Measurements from ENCODE around the gene GSTO2. TPM values are rescaled to one million over a fixed set of nuclear protein-coding genes. Genes with fewer than 3 reads are reported as not detected.

GSTO2 gene
- total RNA-seq, 2 experiments from 2014 or later, result 1.8 to 2.7 TPM

DNA sequence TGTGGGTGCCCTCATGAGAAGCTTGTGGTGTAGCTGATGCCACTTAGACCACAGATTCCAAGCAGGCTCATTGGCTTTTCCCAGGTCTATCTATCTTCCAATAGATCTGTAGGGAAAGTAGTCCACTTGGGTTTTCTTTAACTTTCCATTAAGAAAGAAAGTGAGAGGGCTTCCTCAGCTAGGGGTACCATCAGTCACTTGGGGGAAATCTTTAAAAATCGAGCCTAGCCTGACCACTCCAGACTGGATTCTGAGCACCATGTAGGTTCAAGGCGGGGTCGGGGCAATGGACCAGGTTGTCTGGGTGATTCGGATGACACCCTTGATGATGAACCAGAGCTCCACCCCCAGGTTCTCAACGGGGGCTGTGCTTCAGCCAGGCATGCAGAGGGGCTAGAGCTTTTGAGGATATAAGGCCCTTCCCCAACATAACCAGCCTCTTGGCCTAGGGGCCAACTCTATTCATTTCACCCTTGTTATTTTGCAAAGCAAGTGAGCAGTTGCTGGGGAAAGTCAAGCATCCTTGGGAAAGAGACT lies 42.3 kb downstream of the GSTO2 start:
- intact Hi-C loops (cut with micrococcal nuclease), result no loop called here
- TF ChIP-seq, protein P1, sequence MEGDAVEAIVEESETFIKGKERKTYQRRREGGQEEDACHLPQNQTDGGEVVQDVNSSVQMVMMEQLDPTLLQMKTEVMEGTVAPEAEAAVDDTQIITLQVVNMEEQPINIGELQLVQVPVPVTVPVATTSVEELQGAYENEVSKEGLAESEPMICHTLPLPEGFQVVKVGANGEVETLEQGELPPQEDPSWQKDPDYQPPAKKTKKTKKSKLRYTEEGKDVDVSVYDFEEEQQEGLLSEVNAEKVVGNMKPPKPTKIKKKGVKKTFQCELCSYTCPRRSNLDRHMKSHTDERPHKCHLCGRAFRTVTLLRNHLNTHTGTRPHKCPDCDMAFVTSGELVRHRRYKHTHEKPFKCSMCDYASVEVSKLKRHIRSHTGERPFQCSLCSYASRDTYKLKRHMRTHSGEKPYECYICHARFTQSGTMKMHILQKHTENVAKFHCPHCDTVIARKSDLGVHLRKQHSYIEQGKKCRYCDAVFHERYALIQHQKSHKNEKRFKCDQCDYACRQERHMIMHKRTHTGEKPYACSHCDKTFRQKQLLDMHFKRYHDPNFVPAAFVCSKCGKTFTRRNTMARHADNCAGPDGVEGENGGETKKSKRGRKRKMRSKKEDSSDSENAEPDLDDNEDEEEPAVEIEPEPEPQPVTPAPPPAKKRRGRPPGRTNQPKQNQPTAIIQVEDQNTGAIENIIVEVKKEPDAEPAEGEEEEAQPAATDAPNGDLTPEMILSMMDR (IDR thresholded peaks at IDR 0.05), result no peak
- peaks cover 37% of the 10 kb centered on the region for H3K36me3 Mint-ChIP-seq (ENCODE audit: low read depth)
- POLR2A ChIA-PET, result interaction anchor here (0.9 to 4.0 kb wide), 3 partner anchors 11 to 40 kb away, joined by 3 to 21 read pairs (median 5); no protein-coding TSS in a partner anchor
- CTCF ChIA-PET, result interaction anchor here (0.7 to 2.6 kb wide), 8 partner anchors 8 to 43 kb away, joined by 3 to 16 read pairs (median 4); partner anchors contain the start of gene CFAP58
- H3K4me1 Mint-ChIP-seq (ENCODE audit: low read depth), result peaks cover 42% of the 10 kb centered on the region
- no peak overlapping the region for H3K27ac Mint-ChIP-seq
- H3K9me3 Mint-ChIP-seq, result no peaks in the 10 kb centered on the region
- DNase-seq (no peak), ATAC-seq (no peak)
- no peak overlapping the region for H3K4me3 Mint-ChIP-seq
- peaks cover 2% of the 10 kb centered on the region for H3K27me3 Mint-ChIP-seq

DNA sequence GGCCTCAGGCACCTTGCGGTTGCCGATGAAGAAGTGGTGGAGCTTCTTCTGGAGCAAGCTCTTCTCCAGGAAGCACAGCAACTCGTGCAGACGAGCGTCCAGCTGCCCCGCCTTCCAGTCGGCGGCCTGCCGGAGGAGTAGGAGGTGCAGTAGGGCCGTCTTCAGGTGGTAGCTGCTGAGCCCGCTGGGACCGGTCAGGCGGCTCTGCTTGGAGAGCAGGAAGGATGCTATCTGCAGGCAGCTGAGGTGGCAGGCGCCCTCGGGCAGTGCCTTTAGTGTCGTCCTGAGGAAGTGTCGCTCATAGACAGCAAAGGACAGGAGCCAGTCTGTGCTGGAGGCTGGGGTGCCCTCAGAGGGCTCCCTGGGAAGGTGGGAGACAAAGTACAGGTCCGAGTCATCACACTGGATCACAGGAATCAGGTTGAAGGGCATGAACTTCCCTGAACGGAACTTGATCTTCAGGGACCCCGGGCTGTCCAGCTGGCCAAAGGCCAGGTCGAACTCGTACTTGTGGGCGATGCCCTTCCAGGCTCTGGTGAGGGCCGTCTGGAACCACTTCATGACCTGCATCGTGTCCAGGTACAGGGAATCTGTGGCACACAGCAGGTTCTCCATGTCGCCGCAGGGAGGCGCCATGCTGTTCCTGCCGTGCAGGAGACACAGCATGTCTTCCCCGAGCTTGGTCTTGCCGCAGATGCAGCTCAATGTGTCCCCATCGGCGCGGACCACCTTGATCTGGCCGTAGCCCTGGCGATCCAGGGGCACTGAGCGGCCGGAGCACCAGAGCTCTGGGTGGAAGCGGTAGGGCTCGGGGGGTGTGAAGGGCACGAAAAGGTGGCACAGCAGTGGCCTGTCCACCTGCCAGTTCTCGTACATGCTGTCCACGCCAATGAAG lies 45.9 kb downstream of the GSTO2 start:
- no peak overlapping the region for H3K27ac Mint-ChIP-seq
- peaks cover 39% of the 10 kb centered on the region for H3K36me3 Mint-ChIP-seq (ENCODE audit: low read depth)
- ATAC-seq, result no peak
- H3K9me3 Mint-ChIP-seq, result no peaks in the 10 kb centered on the region
- no peaks in the 10 kb centered on the region for H3K27me3 Mint-ChIP-seq
- intact Hi-C loops (cut with micrococcal nuclease), result no loop called here
- H3K4me3 Mint-ChIP-seq, result no peak overlapping the region
- TF ChIP-seq, protein P1 (IDR thresholded peaks at IDR 0.05), result no peak
- POLR2A ChIA-PET, result interaction anchor here (4.0 kb wide), 1 partner anchor 7 kb away, joined by 21 read pairs; no protein-coding TSS in a partner anchor
- peaks cover 37% of the 10 kb centered on the region for H3K4me1 Mint-ChIP-seq (ENCODE audit: low read depth)
- CTCF ChIA-PET, result interaction anchor here (1.1 to 1.5 kb wide), 4 partner anchors 9 to 40 kb away, joined by 3 to 6 read pairs (median 4); no protein-coding TSS in a partner anchor
- DNase-seq, result no peak

DNA sequence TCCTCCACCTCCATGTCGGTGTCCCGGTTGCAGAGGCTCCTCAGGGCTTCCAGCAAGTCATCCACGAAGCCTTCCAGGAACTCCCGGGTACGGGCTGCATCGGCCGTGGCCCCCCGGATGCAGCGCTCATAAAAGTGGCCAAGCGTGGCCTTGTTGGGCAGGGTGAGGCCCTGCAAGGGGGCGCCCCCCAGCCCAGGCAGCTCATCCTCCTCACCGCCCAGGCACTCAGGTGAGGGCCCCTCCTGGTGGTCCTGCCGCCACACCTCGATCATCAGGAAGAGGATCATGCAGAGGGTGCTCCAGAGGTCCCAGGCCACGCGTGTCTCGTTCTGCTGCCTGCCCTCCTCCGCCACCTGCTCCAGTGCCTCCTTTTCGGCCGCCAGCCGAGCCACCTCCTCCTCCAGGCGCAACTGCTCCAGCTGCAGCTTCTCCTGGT lies 46.5 kb downstream of the GSTO2 start:
- no peak overlapping the region for H3K4me3 Mint-ChIP-seq
- ChIA-PET CTCF (interaction anchor here (1.1 to 1.5 kb wide), 4 partner anchors 9 to 41 kb away, joined by 3 to 10 read pairs (median 4); no protein-coding TSS in a partner anchor), POLR2A (no interaction called here)
- ATAC-seq (no peak), DNase-seq (no peak)
- H3K27me3 Mint-ChIP-seq, result no peaks in the 10 kb centered on the region
- H3K27ac Mint-ChIP-seq, result no peak overlapping the region
- TF ChIP-seq, protein P1 (IDR thresholded peaks at IDR 0.05), result no peak
- intact Hi-C loops (cut with micrococcal nuclease), result no loop called here
- no peaks in the 10 kb centered on the region for H3K9me3 Mint-ChIP-seq
- H3K36me3 Mint-ChIP-seq (ENCODE audit: low read depth), result peaks cover 34% of the 10 kb centered on the region
- H3K4me1 Mint-ChIP-seq (ENCODE audit: low read depth), result peaks cover 36% of the 10 kb centered on the region

DNA sequence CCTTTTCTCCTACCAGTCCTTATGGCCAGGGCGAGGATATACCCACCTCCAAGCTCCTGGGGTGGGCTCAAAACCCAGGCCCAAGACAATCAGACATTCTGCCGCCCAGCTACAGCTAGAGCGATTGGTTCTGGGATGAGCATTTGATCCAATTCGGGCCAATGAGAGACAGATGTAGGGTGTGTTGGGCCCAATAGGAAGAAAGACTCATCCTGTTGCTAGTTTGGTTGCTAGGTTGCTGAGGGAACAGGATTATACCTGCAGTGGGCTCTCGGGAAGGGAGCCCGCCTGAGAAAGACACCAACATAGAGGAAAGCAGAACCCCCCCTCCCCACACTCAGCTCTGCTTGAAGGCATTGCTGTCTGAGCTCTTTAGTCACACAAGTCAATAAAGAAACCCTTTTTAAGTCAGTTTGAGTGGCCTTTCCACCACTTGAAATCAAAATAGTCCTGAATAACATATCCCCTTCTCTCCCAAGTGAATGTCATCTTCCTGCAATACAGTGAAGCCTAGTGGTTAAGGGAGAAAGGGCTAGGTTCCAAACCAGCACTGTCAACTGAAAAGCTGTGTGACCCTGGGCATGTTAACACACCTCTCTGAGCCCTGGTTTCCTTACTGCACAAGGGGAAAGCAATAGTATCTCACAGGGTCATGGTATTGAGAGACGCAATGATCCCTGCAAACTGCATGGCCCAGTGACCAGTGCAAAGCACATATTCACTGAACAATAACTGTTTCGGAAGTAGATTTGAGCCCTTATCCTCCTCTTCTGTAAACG lies 47.5 kb downstream of the GSTO2 start:
- TF ChIP-seq, protein P1 (IDR thresholded peaks at IDR 0.05), result no peak
- Mint-ChIP-seq H3K4me3 (no peak overlapping the region), H3K36me3 (ENCODE audit: low read depth) (peaks cover 24% of the 10 kb centered on the region), H3K27ac (no peak overlapping the region), H3K4me1 (ENCODE audit: low read depth) (peaks cover 37% of the 10 kb centered on the region), H3K9me3 (no peaks in the 10 kb centered on the region), H3K27me3 (no peaks in the 10 kb centered on the region)
- intact Hi-C loops (cut with micrococcal nuclease), result no loop called here
- POLR2A ChIA-PET, result no interaction called here
- CTCF ChIA-PET, result interaction anchor here (1.0 to 1.5 kb wide), 5 partner anchors 8 to 42 kb away, joined by 3 to 10 read pairs (median 4); no protein-coding TSS in a partner anchor
- DNase-seq (no peak), ATAC-seq (no peak)

Measured in activated CD8-positive, alpha-beta T cell treated with anti-CD3 and anti-CD28 coated beads for 36 hours (primary cell).